ENCODE measurements around the gene PCK1. TPM values are rescaled to one million over a fixed set of nuclear protein-coding genes. Genes with fewer than 3 reads are reported as not detected.

Gene PCK1
- total RNA-seq, 1 donor from 2014 or later, result not detected

GRCh38 chr20:57585466-57586213, 24.7 kb downstream of the PCK1 start:
- TF ChIP-seq CTCF (IDR thresholded peaks at IDR 0.05; ENCODE audit: unreplicated experiment), result no peak
- H3K36me3 Mint-ChIP-seq (ENCODE audit: low read depth, unreplicated experiment), result no peaks in the 10 kb centered on the region
- no peak overlapping the region for H3K27ac Mint-ChIP-seq (ENCODE audit: unreplicated experiment)
- no peak overlapping the region for H3K4me3 Mint-ChIP-seq (ENCODE audit: unreplicated experiment)
- H3K27me3 Mint-ChIP-seq (ENCODE audit: unreplicated experiment), result peaks cover 12% of the 10 kb centered on the region
- H3K4me1 Mint-ChIP-seq (ENCODE audit: unreplicated experiment), result no peaks in the 10 kb centered on the region
- no peaks in the 10 kb centered on the region for H3K9me3 Mint-ChIP-seq (ENCODE audit: unreplicated experiment)
- DNase-seq (ENCODE audit: low spot score), result no peak

GRCh38 chr20:57586370-57586793, 25.5 kb downstream of the PCK1 start:
- Mint-ChIP-seq H3K4me3 (ENCODE audit: unreplicated experiment) (no peak overlapping the region), H3K27ac (ENCODE audit: unreplicated experiment) (no peak overlapping the region), H3K27me3 (ENCODE audit: unreplicated experiment) (peaks cover 12% of the 10 kb centered on the region), H3K9me3 (ENCODE audit: unreplicated experiment) (no peaks in the 10 kb centered on the region), H3K4me1 (ENCODE audit: unreplicated experiment) (no peaks in the 10 kb centered on the region), H3K36me3 (ENCODE audit: low read depth, unreplicated experiment) (no peaks in the 10 kb centered on the region)
- DNase-seq (ENCODE audit: low spot score), result no peak
- TF ChIP-seq CTCF (IDR thresholded peaks at IDR 0.05; ENCODE audit: unreplicated experiment), result no peak

- no peaks in the 10 kb centered on the region for H3K4me1 Mint-ChIP-seq (ENCODE audit: unreplicated experiment)
- no peak overlapping the region for H3K27ac Mint-ChIP-seq (ENCODE audit: unreplicated experiment)
- no peak overlapping the region for H3K4me3 Mint-ChIP-seq (ENCODE audit: unreplicated experiment)
- no peaks in the 10 kb centered on the region for H3K9me3 Mint-ChIP-seq (ENCODE audit: unreplicated experiment)
- no peak for DNase-seq (ENCODE audit: low spot score)
- TF ChIP-seq CTCF (IDR thresholded peaks at IDR 0.05; ENCODE audit: unreplicated experiment), result no peak
- no peaks in the 10 kb centered on the region for H3K36me3 Mint-ChIP-seq (ENCODE audit: low read depth, unreplicated experiment)
- H3K27me3 Mint-ChIP-seq (ENCODE audit: unreplicated experiment), result peaks cover 12% of the 10 kb centered on the region
Observed at GRCh38 chr20:57586943-57587277, 26.0 kb downstream of the PCK1 start.

- H3K9me3 Mint-ChIP-seq (ENCODE audit: unreplicated experiment), result no peaks in the 10 kb centered on the region
- no peak overlapping the region for H3K4me3 Mint-ChIP-seq (ENCODE audit: unreplicated experiment)
- no peak for TF ChIP-seq CTCF (IDR thresholded peaks at IDR 0.05; ENCODE audit: unreplicated experiment)
- DNase-seq (ENCODE audit: low spot score), result no peak
- no peaks in the 10 kb centered on the region for H3K4me1 Mint-ChIP-seq (ENCODE audit: unreplicated experiment)
- H3K27ac Mint-ChIP-seq (ENCODE audit: unreplicated experiment), result no peak overlapping the region
- peaks cover 12% of the 10 kb centered on the region for H3K27me3 Mint-ChIP-seq (ENCODE audit: unreplicated experiment)
- no peaks in the 10 kb centered on the region for H3K36me3 Mint-ChIP-seq (ENCODE audit: low read depth, unreplicated experiment)
Observed at GRCh38 chr20:57587278-57587988, 26.5 kb downstream of the PCK1 start.

GRCh38 chr20:57587989-57588377, 27.1 kb downstream of the PCK1 start:
- H3K27ac Mint-ChIP-seq (ENCODE audit: unreplicated experiment), result no peak overlapping the region
- H3K36me3 Mint-ChIP-seq (ENCODE audit: low read depth, unreplicated experiment), result no peaks in the 10 kb centered on the region
- H3K4me3 Mint-ChIP-seq (ENCODE audit: unreplicated experiment), result no peak overlapping the region
- peaks cover 12% of the 10 kb centered on the region for H3K27me3 Mint-ChIP-seq (ENCODE audit: unreplicated experiment)
- no peak for TF ChIP-seq CTCF (IDR thresholded peaks at IDR 0.05; ENCODE audit: unreplicated experiment)
- DNase-seq (ENCODE audit: low spot score), result no peak
- H3K4me1 Mint-ChIP-seq (ENCODE audit: unreplicated experiment), result no peaks in the 10 kb centered on the region
- H3K9me3 Mint-ChIP-seq (ENCODE audit: unreplicated experiment), result no peaks in the 10 kb centered on the region

All from endothelial cell (in vitro differentiated cells).